K562 (cell line): ENCODE data around the gene FAM187B. TPM values are rescaled to one million over a fixed set of nuclear protein-coding genes. Genes with fewer than 3 reads are reported as not detected.

ENCODE experiments used
- ARID2 ChIP-seq: fragments of 450-650 bp; IDR thresholded peaks from 2 replicates; pipeline ENCODE4 v1.6.1; 2017; ENCODE audit warnings: antibody characterized with exemption, mild to moderate bottlenecking
- CCNT2 ChIP-seq: IDR thresholded peaks from 2 replicates; pipeline ENCODE4 v1.6.1; 2011; ENCODE audit warnings: borderline replicate concordance, low read depth, mild to moderate bottlenecking, moderate library complexity, mixed read lengths, low read length; ENCODE audit not compliant: insufficient read length; ENCODE audit errors: extremely low read depth
- FOSL1 ChIP-seq: fragments of 200-800 bp; sonication (Bioruptor generic); conservative IDR thresholded peaks from 2 replicates; pipeline ENCODE4 v1.6.1; 2016; ENCODE audit warnings: missing genetic modification characterization, missing compliant biosample characterization
- HDGF ChIP-seq: fragments of 450-650 bp; IDR thresholded peaks from 2 replicates; pipeline ENCODE4 v1.6.1; 2016
- MCM5 ChIP-seq: fragments of 450-650 bp; IDR thresholded peaks from 2 replicates; pipeline ENCODE4 v1.6.1; 2016; ENCODE audit warnings: low read depth
- NEUROD1 ChIP-seq: fragments of 150-350 bp; IDR thresholded peaks from 2 replicates; pipeline ENCODE4 v1.6.1; 2014; ENCODE audit warnings: borderline replicate concordance, low read length, low read depth; ENCODE audit not compliant: partially characterized antibody
- NFYB ChIP-seq: IDR thresholded peaks from 2 replicates; pipeline ENCODE4 v1.6.1; 2011; ENCODE audit warnings: mild to moderate bottlenecking, moderate library complexity; ENCODE audit not compliant: insufficient read length; ENCODE audit errors: extremely low read depth
- NRF1 ChIP-seq, 2 experiments: fragments of 450-650 bp; IDR thresholded peaks in 1 of 2; conservative IDR thresholded peaks in 1 of 2; 2 replicates each; pipeline ENCODE4 v1.6.1; 2014; ENCODE audit warnings: mild to moderate bottlenecking in 2 of 2
- PHF8 ChIP-seq: fragments of 200-600 bp; sonication (generic); IDR thresholded peaks from 2 replicates; pipeline ENCODE4 v1.6.1; 2012; ENCODE audit warnings: mixed run types, mild to moderate bottlenecking, inconsistent platforms, low read length, moderate library complexity, borderline replicate concordance
- SIN3A ChIP-seq, 2 experiments: fragments of 150-350 bp in 1 of 2; IDR thresholded peaks; 2 replicates each; pipeline ENCODE4 v1.6.1; 2011 to 2016; ENCODE audit warnings: borderline replicate concordance in 2 of 2, low read depth in 2 of 2, low read length in 2 of 2, mild to moderate bottlenecking in 2 of 2, moderate library complexity in 2 of 2; ENCODE audit not compliant: control insufficient read depth in 1 of 2
- ZC3H11A ChIP-seq: IDR thresholded peaks from 2 replicates; pipeline ENCODE4 v1.6.1; 2012; ENCODE audit warnings: low read depth, low read length, improper control_type of control experiment
- ZMIZ1 ChIP-seq, 2 experiments: fragments of 150-350 bp in 1 of 2; IDR thresholded peaks; 2 replicates each; pipeline ENCODE4 v1.6.1; 2012 to 2016; ENCODE audit warnings: low read depth in 2 of 2, low read length in 2 of 2, mild to moderate bottlenecking in 1 of 2, moderate library complexity in 1 of 2
- polyA plus RNA-seq, 8 experiments: library from polyadenylated mRNA; depleted of rRNA in 4 of 8; stranded (reverse) in 5 of 8; unstranded in 3 of 8; fragments of >200 nt; fragmentation: Nextera tagmentation in 2 of 8; fragmentation: Illumina TruSeq in 1 of 8; extraction: Ambion mirVana in 2 of 8; extraction: Trizol in 1 of 8; gene quantifications; 2 replicates each; pipeline versions ENCODE4 v1.2.1 to v1.2.3, GENCODE V29; 2011 to 2014; ENCODE audit warnings: inconsistent platforms in 1 of 8, missing spikeins in 1 of 8
- total RNA-seq, 7 experiments: library from RNA; depleted of rRNA in 6 of 7; stranded (reverse); fragments of >200 nt in 6 of 7; fragmentation: Illumina TruSeq in 2 of 7; extraction: Trizol in 2 of 7; gene quantifications; 2 replicates each; pipeline versions ENCODE4 v1.2.1 to v1.2.3, GENCODE V29; 2011 to 2021; ENCODE audit warnings: low replicate concordance in 1 of 7
- TF ChIP-seq, protein P1 (sequence below): sonication (generic); formaldehyde crosslinking; IDR thresholded peaks from 2 replicates; pipeline ENCODE4 v1.8.1; 2023; ENCODE audit warnings: mild to moderate bottlenecking, missing genetic modification reagents, moderate library complexity
- TF ChIP-seq, protein P2 (sequence below): fragments of 250-450 bp; sonication (Bioruptor Pico); IDR thresholded peaks from 2 replicates; pipeline ENCODE4 v1.5.0; 2021
- TF ChIP-seq, protein P3 (sequence below): fragments of 200-800 bp; sonication (Bioruptor generic); IDR thresholded peaks from 2 replicates; pipeline ENCODE4 v1.6.1; 2016; ENCODE audit warnings: missing genetic modification characterization, missing compliant biosample characterization

FAM187B gene
- total and polyA plus RNA-seq, 9 of the 15 experiments (the other 6 are each of a cell fraction or from before 2014, with no cell fraction given): 0.04 to 0.09 TPM; not detected in 7

DNA sequence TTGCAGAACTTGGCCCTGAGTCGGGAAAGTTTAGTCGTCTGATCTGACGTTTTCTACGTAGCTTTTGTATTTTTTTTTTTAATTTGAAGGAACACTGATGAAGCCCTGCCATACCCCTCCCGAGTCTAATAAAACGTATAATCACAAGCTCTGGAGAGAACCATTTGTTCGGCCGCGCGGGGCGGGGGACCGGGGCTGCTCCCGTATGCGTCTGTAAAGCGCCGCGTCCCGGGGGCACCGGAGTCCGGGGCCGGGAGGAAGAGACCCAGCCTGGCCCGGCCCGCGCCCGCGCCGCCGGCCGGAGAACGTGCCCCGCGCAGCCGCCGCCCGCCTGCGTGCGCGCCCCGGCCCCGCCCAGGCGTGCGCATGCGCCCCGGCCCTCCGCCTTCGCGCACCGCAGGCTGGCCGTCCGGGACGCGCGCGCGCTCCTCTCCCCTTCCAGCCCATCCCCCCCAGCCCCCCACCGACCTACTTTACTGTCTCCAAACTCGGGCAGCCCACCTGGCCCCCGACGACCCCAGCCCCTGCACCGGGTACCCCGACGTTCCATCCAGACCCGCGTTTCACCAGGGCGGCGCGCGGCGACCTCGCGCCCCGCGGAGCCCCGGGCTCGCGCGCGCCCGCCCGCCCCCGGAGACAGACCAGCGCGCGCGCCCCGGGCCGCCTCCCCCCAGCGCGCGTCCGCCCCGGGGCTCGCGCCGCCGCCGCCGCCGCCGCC, 39.4 kb upstream of the FAM187B start (continued):
- no peak for TF ChIP-seq ZMIZ1 (IDR thresholded peaks at IDR 0.05; ENCODE audit: low read depth in 2 of 2, low read length in 2 of 2)
- peak in 1 of 2 experiments; percentile 48; a peak in 2 of 4 replicates for TF ChIP-seq SIN3A (IDR thresholded peaks at IDR 0.05; ENCODE audit: borderline replicate concordance in 2 of 2, control insufficient read depth in 1 of 2, low read depth in 2 of 2, low read length in 2 of 2)
- TF ChIP-seq, protein P1, sequence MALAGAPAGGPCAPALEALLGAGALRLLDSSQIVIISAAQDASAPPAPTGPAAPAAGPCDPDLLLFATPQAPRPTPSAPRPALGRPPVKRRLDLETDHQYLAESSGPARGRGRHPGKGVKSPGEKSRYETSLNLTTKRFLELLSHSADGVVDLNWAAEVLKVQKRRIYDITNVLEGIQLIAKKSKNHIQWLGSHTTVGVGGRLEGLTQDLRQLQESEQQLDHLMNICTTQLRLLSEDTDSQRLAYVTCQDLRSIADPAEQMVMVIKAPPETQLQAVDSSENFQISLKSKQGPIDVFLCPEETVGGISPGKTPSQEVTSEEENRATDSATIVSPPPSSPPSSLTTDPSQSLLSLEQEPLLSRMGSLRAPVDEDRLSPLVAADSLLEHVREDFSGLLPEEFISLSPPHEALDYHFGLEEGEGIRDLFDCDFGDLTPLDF (CRISPR knock-in tag): no peak
- TF ChIP-seq HDGF: 0 out of 2 replicates have a peak, but pooled peaks have one; percentile 43
- TF ChIP-seq NRF1 (conservative IDR thresholded peaks at IDR 0.05 in 1 of 2, IDR thresholded peaks at IDR 0.05 in 1 of 2): peak; percentile 72 to 79
- TF ChIP-seq PHF8: peak; percentile 55; the same call in 1 of the 2 replicates
- peak; percentile 76 for TF ChIP-seq CCNT2
- TF ChIP-seq, protein P2, sequence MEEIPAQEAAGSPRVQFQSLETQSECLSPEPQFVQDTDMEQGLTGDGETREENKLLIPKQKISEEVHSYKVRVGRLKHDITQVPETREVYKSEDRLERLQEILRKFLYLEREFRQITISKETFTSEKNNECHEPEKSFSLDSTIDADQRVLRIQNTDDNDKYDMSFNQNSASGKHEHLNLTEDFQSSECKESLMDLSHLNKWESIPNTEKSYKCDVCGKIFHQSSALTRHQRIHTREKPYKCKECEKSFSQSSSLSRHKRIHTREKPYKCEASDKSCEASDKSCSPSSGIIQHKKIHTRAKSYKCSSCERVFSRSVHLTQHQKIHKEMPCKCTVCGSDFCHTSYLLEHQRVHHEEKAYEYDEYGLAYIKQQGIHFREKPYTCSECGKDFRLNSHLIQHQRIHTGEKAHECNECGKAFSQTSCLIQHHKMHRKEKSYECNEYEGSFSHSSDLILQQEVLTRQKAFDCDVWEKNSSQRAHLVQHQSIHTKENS (CRISPR knock-in tag): no peak
- TF ChIP-seq MCM5: no peak
- TF ChIP-seq FOSL1 (tag): peak; percentile 43; the same call in 1 of the 2 replicates
- TF ChIP-seq ZC3H11A: no peak
- TF ChIP-seq ARID2: no peak
- TF ChIP-seq, protein P3, sequence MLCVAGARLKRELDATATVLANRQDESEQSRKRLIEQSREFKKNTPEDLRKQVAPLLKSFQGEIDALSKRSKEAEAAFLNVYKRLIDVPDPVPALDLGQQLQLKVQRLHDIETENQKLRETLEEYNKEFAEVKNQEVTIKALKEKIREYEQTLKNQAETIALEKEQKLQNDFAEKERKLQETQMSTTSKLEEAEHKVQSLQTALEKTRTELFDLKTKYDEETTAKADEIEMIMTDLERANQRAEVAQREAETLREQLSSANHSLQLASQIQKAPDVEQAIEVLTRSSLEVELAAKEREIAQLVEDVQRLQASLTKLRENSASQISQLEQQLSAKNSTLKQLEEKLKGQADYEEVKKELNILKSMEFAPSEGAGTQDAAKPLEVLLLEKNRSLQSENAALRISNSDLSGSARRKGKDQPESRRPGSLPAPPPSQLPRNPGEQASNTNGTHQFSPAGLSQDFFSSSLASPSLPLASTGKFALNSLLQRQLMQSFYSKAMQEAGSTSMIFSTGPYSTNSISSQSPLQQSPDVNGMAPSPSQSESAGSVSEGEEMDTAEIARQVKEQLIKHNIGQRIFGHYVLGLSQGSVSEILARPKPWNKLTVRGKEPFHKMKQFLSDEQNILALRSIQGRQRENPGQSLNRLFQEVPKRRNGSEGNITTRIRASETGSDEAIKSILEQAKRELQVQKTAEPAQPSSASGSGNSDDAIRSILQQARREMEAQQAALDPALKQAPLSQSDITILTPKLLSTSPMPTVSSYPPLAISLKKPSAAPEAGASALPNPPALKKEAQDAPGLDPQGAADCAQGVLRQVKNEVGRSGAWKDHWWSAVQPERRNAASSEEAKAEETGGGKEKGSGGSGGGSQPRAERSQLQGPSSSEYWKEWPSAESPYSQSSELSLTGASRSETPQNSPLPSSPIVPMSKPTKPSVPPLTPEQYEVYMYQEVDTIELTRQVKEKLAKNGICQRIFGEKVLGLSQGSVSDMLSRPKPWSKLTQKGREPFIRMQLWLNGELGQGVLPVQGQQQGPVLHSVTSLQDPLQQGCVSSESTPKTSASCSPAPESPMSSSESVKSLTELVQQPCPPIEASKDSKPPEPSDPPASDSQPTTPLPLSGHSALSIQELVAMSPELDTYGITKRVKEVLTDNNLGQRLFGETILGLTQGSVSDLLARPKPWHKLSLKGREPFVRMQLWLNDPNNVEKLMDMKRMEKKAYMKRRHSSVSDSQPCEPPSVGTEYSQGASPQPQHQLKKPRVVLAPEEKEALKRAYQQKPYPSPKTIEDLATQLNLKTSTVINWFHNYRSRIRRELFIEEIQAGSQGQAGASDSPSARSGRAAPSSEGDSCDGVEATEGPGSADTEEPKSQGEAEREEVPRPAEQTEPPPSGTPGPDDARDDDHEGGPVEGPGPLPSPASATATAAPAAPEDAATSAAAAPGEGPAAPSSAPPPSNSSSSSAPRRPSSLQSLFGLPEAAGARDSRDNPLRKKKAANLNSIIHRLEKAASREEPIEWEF: 0 out of 2 replicates have a peak, but pooled peaks have one; percentile 44
- TF ChIP-seq NEUROD1: no peak
- TF ChIP-seq NFYB: no peak
